HG03066 (cell line): Measurements from ENCODE around the gene CACNB4.
"Not testable (repeated sequence)": the region's sequence is repeated elsewhere in the genome, so short reads cannot be mapped to it uniquely, and the experiment has no call there.

Source experiments
- ATAC-seq: cut with Tn5 transposase; IDR thresholded peaks from one replicate; pipeline ENCODE4 v1.9.1; 2021; ENCODE audit warnings: low read depth; ENCODE audit not compliant: unreplicated experiment

CACNB4 gene

GRCh38 chr2:152025678-152026287 lies 73.1 kb downstream of the CACNB4 start:
- ATAC-seq, result peak; percentile 91

GRCh38 chr2:152024477-152024876 lies 74.4 kb downstream of the CACNB4 start:
- no peak for ATAC-seq

GRCh38 chr2:152022090-152022489 lies 76.8 kb downstream of the CACNB4 start:
- no peak for ATAC-seq

GRCh38 chr2:152021001-152021400 lies 77.8 kb downstream of the CACNB4 start:
- not testable (repeated sequence) for ATAC-seq

GRCh38 chr2:152019732-152020131 lies 79.1 kb downstream of the CACNB4 start:
- peak; percentile 58 for ATAC-seq

GRCh38 chr2:152016181-152017120 lies 82.4 kb downstream of the CACNB4 start:
- ATAC-seq, result no peak

- no peak for ATAC-seq
These were observed 83.3 kb downstream of the CACNB4 start for GRCh38 chr2:152015552-152015951.

- ATAC-seq, result no peak
These were observed 86.1 kb downstream of the CACNB4 start for GRCh38 chr2:152012697-152013096.

GRCh38 chr2:152011724-152012123 lies 87.1 kb downstream of the CACNB4 start:
- no peak for ATAC-seq

GRCh38 chr2:152005607-152006006 lies 93.2 kb downstream of the CACNB4 start:
- ATAC-seq, result no peak

- ATAC-seq, result not testable (repeated sequence)
These were observed 95.6 kb downstream of the CACNB4 start for GRCh38 chr2:152003283-152003682.

- peak; percentile 78 for ATAC-seq
These were observed 99.8 kb downstream of the CACNB4 start for GRCh38 chr2:151999053-151999452.

GRCh38 chr2:151996243-151997003 lies 102.4 kb downstream of the CACNB4 start:
- ATAC-seq, result no peak

- ATAC-seq, result no peak
These were observed 103.7 kb downstream of the CACNB4 start for GRCh38 chr2:151995161-151995557.

- ATAC-seq, result not testable (repeated sequence)
These were observed 104.7 kb downstream of the CACNB4 start for GRCh38 chr2:151994178-151994577.

GRCh38 chr2:151991010-151991409 lies 107.8 kb downstream of the CACNB4 start:
- no peak for ATAC-seq

GRCh38 chr2:151989378-151989777 lies 109.5 kb downstream of the CACNB4 start:
- no peak for ATAC-seq

- ATAC-seq, result no peak
These were observed 111.4 kb downstream of the CACNB4 start for GRCh38 chr2:151987484-151987883.

GRCh38 chr2:151984424-151985083 lies 114.3 kb downstream of the CACNB4 start:
- ATAC-seq, result no peak

GRCh38 chr2:151983221-151983620 lies 115.6 kb downstream of the CACNB4 start:
- ATAC-seq, result no peak

- ATAC-seq, result no peak
These were observed 117.0 kb downstream of the CACNB4 start for GRCh38 chr2:151981886-151982285.
